HL-60 (cell line): ENCODE results near the gene TPM1.

ENCODE experiments used
- DNase-seq, 2 experiments: peaks; one replicate each; pipeline ENCODE4 v3.0.0-alpha.2; 2010 to 2020; ENCODE audit warnings: low read depth in 1 of 2, low spot score in 1 of 2
- H3K27ac ChIP-seq: fragments of 250-450 bp; sonication (Bioruptor Pico); replicated peaks from 2 replicates; pipeline ENCODE4 v1.5.1; 2020; ENCODE audit warnings: mild to moderate bottlenecking, moderate library complexity
- H3K27me3 ChIP-seq: fragments of 250-450 bp; sonication (Bioruptor Pico); 2 replicates; pipeline ENCODE4 v1.5.1; 2021; ENCODE audit warnings: mild to moderate bottlenecking, moderate library complexity; ENCODE audit not compliant: insufficient read depth, poor library complexity, severe bottlenecking
- H3K4me3 ChIP-seq: replicated peaks from 2 replicates; pipeline ENCODE4 v1.5.1; 2011; ENCODE audit warnings: mild to moderate bottlenecking, control low read depth, low read length; ENCODE audit not compliant: insufficient read depth
- GABPA ChIP-seq: IDR thresholded peaks from 2 replicates; pipeline ENCODE4 v1.6.1; 2012; ENCODE audit warnings: low read depth
- POLR2AphosphoS5 ChIP-seq: IDR thresholded peaks from 2 replicates; pipeline ENCODE4 v1.6.1; 2012; ENCODE audit warnings: low read depth
- SPI1 ChIP-seq: IDR thresholded peaks from 2 replicates; pipeline ENCODE4 v1.6.1; 2012; ENCODE audit warnings: low read depth, mild to moderate bottlenecking, borderline replicate concordance
- TF ChIP-seq, protein P1 (sequence below): IDR thresholded peaks from one replicate; pipeline ENCODE4 v1.5.1; 2011; ENCODE audit warnings: low read length, control low read depth, inconsistent platforms; ENCODE audit not compliant: insufficient read depth
- TF ChIP-seq, protein P2 (sequence below): IDR thresholded peaks from 2 replicates; pipeline ENCODE4 v1.6.1; 2012; ENCODE audit warnings: low read depth; ENCODE audit not compliant: insufficient replicate concordance

The TPM1 gene

DNA sequence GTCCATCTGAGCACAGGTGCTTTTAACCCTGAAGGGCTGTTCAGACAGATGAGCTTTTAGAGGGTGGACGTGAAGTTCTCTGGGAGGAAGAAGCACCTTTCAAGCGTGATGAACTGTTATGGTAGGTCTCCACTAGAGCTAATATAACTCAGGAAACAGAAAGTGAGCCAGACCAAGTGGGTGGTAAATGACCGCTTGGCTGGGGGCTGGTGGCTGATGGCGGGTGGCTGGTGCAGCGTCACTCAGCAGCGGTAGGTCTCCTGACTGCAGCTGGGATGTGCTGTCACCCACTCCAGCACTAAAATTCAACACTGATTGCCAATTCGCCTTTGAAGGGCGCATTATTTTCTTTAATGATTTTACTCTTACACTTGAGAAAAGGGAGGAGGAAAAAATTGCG lies 47.9 kb downstream of the TPM1 start:
- TF ChIP-seq SPI1 (no peak), GABPA (no peak), POLR2AphosphoS5 (no peak)
- TF ChIP-seq, protein P1, sequence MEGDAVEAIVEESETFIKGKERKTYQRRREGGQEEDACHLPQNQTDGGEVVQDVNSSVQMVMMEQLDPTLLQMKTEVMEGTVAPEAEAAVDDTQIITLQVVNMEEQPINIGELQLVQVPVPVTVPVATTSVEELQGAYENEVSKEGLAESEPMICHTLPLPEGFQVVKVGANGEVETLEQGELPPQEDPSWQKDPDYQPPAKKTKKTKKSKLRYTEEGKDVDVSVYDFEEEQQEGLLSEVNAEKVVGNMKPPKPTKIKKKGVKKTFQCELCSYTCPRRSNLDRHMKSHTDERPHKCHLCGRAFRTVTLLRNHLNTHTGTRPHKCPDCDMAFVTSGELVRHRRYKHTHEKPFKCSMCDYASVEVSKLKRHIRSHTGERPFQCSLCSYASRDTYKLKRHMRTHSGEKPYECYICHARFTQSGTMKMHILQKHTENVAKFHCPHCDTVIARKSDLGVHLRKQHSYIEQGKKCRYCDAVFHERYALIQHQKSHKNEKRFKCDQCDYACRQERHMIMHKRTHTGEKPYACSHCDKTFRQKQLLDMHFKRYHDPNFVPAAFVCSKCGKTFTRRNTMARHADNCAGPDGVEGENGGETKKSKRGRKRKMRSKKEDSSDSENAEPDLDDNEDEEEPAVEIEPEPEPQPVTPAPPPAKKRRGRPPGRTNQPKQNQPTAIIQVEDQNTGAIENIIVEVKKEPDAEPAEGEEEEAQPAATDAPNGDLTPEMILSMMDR, result no peak
- TF ChIP-seq, protein P2, sequence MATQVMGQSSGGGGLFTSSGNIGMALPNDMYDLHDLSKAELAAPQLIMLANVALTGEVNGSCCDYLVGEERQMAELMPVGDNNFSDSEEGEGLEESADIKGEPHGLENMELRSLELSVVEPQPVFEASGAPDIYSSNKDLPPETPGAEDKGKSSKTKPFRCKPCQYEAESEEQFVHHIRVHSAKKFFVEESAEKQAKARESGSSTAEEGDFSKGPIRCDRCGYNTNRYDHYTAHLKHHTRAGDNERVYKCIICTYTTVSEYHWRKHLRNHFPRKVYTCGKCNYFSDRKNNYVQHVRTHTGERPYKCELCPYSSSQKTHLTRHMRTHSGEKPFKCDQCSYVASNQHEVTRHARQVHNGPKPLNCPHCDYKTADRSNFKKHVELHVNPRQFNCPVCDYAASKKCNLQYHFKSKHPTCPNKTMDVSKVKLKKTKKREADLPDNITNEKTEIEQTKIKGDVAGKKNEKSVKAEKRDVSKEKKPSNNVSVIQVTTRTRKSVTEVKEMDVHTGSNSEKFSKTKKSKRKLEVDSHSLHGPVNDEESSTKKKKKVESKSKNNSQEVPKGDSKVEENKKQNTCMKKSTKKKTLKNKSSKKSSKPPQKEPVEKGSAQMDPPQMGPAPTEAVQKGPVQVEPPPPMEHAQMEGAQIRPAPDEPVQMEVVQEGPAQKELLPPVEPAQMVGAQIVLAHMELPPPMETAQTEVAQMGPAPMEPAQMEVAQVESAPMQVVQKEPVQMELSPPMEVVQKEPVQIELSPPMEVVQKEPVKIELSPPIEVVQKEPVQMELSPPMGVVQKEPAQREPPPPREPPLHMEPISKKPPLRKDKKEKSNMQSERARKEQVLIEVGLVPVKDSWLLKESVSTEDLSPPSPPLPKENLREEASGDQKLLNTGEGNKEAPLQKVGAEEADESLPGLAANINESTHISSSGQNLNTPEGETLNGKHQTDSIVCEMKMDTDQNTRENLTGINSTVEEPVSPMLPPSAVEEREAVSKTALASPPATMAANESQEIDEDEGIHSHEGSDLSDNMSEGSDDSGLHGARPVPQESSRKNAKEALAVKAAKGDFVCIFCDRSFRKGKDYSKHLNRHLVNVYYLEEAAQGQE, result no peak
- H3K27ac ChIP-seq, result no peak overlapping the region
- no peak for DNase-seq
- H3K27me3 ChIP-seq, result peaks cover 2% of the 10 kb centered on the region
- H3K4me3 ChIP-seq, result no peak overlapping the region

DNA sequence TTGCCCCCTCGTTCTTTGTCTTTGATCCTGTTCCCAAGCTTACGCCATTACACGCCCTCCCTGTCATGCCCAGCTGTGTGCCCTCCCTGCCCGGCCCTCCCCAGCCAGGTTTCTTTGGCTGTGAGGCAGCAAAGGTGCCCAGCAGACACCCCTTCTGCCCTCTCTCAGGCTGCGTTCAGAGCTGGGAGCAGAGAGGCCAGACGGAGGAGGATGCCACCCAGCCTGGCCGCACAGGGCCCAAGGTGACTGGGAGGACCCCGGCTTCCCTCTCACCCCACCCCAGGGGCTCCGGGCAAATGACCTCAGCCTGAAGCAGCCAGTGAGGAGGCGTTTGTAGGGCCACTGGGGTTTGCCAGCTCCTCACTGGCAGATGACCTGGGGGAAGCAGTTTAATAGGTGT lies 48.3 kb downstream of the TPM1 start:
- no peak for DNase-seq
- no peak overlapping the region for H3K4me3 ChIP-seq
- TF ChIP-seq, protein P1, result no peak
- TF ChIP-seq GABPA, result no peak
- H3K27me3 ChIP-seq, result peaks cover under 1% of the 10 kb centered on the region
- no peak overlapping the region for H3K27ac ChIP-seq

DNA sequence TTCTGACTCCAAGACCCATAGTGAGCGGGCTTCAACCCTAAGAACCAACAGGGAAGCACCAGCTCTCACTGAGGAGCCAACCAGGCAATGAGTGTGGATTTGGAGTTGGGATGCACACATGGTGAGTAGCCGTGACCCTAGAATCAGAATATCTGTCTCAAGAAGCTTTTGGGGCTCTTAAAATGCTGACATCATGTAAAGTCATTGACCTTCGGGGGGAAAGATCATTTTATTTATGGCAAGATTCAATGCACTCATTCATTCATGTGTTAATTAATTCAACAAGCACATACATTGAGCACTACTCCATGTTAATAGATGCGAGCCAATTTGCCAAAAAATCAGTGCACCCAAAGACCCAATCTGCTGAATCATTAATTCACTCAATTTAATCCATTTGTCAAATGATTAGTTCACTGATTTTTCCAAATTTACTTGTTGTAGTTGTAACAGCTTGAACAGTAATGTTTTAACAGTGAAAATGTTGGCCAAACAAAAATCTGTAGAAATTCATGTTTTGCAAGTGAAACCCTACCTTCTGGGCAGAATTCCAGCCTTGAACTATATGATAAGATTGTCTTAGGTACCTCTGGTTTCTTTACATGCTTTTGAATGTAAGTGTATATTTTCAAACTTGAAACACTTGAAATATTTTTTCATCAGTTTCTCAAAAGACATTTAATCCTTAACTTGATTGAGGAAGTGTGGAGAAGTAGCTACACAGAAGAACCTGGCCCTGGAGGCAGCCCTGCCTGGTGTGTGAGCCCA lies 49.3 kb downstream of the TPM1 start:
- no peaks in the 10 kb centered on the region for H3K27me3 ChIP-seq
- no peak overlapping the region for H3K4me3 ChIP-seq
- TF ChIP-seq, protein P1, result no peak
- TF ChIP-seq GABPA (no peak), POLR2AphosphoS5 (no peak), SPI1 (no peak)
- TF ChIP-seq, protein P2, result no peak
- DNase-seq, result no peak
- H3K27ac ChIP-seq, result no peak overlapping the region
